Panc1 (cell line): Measurements from ENCODE around the gene YJU2.

Experiments used
- TF ChIP-seq, protein P1 (sequence below): fragments of 450-650 bp; IDR thresholded peaks from 2 replicates; pipeline ENCODE4 v1.5.1; 2017; ENCODE audit warnings: mild to moderate bottlenecking
- TF ChIP-seq, protein P2 (sequence below), 2 experiments: IDR thresholded peaks; 2 replicates each; pipeline ENCODE4 v1.6.1; 2011 to 2012; ENCODE audit warnings: low read depth in 2 of 2, control low read depth in 1 of 2, low read length in 1 of 2, mild to moderate bottlenecking in 1 of 2, moderate library complexity in 1 of 2; ENCODE audit not compliant: insufficient read depth in 1 of 2

DNA sequence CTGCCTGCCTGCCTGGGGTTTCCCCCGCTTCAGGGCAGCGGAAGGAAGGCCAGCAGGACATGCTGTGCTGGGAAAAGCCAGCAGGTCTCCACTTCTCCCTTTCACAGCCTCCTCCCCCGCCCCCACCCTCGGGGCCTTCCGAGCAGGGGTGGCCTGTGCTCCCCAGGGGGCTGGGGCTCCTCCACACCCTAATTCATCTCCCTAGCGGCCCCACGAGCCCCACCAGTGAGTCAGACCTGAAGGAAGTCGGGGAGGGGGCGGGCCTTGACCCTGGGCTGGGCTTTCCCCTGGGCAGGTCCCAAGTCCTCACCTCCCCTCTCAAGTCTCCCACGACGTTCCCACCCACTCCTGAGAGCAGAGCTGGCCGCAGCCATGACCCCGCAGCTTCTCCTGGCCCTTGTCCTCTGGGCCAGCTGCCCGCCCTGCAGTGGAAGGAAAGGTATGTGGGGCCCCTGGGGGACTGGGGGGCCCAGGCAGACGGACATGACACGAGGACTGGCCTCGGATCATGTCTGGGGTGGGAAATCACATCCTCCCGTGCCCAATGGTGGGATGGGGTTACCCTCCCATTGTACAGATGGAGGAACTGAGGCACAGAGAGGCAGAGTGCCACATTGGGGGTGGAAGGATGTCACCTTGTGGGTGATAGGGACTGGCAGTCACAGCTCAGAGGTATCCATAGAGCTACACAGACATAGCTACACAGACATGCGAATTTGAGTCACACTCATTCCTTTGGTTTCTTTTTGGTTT lies 17.5 kb upstream of the YJU2 start, which contains the start of gene EBI3:
- TF ChIP-seq, protein P1, sequence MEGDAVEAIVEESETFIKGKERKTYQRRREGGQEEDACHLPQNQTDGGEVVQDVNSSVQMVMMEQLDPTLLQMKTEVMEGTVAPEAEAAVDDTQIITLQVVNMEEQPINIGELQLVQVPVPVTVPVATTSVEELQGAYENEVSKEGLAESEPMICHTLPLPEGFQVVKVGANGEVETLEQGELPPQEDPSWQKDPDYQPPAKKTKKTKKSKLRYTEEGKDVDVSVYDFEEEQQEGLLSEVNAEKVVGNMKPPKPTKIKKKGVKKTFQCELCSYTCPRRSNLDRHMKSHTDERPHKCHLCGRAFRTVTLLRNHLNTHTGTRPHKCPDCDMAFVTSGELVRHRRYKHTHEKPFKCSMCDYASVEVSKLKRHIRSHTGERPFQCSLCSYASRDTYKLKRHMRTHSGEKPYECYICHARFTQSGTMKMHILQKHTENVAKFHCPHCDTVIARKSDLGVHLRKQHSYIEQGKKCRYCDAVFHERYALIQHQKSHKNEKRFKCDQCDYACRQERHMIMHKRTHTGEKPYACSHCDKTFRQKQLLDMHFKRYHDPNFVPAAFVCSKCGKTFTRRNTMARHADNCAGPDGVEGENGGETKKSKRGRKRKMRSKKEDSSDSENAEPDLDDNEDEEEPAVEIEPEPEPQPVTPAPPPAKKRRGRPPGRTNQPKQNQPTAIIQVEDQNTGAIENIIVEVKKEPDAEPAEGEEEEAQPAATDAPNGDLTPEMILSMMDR: no peak
- TF ChIP-seq, protein P2, sequence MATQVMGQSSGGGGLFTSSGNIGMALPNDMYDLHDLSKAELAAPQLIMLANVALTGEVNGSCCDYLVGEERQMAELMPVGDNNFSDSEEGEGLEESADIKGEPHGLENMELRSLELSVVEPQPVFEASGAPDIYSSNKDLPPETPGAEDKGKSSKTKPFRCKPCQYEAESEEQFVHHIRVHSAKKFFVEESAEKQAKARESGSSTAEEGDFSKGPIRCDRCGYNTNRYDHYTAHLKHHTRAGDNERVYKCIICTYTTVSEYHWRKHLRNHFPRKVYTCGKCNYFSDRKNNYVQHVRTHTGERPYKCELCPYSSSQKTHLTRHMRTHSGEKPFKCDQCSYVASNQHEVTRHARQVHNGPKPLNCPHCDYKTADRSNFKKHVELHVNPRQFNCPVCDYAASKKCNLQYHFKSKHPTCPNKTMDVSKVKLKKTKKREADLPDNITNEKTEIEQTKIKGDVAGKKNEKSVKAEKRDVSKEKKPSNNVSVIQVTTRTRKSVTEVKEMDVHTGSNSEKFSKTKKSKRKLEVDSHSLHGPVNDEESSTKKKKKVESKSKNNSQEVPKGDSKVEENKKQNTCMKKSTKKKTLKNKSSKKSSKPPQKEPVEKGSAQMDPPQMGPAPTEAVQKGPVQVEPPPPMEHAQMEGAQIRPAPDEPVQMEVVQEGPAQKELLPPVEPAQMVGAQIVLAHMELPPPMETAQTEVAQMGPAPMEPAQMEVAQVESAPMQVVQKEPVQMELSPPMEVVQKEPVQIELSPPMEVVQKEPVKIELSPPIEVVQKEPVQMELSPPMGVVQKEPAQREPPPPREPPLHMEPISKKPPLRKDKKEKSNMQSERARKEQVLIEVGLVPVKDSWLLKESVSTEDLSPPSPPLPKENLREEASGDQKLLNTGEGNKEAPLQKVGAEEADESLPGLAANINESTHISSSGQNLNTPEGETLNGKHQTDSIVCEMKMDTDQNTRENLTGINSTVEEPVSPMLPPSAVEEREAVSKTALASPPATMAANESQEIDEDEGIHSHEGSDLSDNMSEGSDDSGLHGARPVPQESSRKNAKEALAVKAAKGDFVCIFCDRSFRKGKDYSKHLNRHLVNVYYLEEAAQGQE (IDR thresholded peaks at IDR 0.05; ENCODE audit: insufficient read depth in 1 of 2, low read depth in 2 of 2, low read length in 1 of 2): no peak
